G401.6 (cell line): ENCODE measurements around the gene OVCA2.

Experiments used
- FAIRE-seq: peaks from 2 replicates; lab custom pipeline; 2012; peaks lifted over from hg19 to GRCh38; lab: Jason Lieb, UNC

Gene OVCA2

DNA sequence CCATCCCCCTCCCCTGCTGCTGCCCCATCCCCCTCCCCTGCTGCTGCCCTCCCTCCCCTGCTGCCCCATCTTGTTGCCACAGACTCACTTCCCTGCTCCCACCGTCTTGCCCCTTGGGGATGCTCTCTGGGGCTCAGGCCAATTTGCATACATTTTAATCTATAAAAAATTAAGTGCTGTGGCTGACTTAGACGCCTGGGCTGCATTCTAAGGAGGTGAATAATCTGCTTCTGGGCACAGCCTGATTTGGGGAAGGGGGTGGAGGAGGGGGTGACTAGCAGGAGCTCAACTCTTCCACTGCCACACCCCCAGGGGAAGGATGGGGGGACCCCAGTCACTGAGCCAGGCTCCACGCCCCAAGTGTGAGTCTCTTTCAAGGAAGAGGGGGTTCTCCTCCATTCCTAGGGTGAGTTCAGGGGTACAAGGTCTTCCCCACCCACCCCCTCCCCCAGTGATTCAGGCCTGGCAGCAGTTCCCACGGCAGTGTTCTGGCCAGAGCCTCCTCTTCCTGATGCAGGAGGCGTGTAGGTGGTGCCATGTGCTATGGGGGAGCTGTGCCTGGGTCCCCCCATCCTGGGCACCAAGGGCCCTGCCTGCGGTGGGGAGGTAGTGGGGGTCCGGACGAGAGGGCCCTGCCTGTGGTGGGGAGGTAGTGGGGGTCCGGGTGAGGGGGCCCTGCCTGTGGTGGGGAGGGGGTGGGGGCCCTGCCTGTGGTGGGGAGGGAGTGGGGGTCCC is 6.8 kb upstream of the OVCA2 start:
- no peak for FAIRE-seq

DNA sequence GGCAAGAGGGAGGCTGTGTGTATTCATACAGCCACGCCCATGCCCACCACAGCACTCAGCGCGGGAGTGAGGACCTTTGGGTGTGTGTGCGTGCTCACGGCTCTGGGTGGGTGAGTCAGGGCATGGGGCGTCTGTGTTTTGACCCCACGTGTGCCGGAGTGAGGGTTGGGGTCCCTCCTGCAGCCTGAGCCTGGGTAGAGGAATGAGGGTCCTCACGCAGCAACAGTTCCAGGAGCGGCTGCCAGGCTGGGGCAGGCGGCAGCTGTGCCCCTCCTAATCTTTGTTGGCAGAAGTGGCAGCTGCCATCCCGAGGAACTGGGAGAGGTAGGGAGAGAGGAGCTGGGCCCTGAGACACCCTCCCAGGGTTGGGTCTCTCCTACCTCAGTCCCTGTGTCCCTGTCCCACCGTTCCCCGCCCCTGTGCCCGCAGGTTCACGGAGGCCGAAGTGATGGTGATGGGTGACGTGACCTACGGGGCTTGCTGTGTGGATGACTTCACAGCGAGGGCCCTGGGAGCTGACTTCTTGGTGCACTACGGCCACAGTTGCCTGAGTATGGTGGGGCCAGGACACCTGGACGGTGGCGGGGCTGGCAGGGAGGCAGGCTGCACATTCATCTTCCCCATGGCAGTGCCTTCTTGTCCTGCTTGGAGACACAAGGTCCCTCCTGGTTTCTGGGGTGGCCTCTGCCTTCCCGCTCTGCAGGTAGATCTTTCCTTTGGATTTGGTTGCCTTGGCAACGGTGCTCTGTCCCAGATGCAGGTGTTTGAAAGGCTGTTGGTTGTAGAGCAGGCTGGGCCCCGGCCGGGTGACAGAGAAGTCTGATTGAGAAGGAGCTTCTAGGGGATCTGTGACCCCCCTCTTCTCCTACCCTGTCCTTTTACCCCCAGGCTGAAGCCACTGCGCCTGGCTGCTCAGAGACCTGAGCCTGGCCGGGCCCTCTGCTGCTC is 6.0 kb upstream of the OVCA2 start:
- FAIRE-seq: no peak

DNA sequence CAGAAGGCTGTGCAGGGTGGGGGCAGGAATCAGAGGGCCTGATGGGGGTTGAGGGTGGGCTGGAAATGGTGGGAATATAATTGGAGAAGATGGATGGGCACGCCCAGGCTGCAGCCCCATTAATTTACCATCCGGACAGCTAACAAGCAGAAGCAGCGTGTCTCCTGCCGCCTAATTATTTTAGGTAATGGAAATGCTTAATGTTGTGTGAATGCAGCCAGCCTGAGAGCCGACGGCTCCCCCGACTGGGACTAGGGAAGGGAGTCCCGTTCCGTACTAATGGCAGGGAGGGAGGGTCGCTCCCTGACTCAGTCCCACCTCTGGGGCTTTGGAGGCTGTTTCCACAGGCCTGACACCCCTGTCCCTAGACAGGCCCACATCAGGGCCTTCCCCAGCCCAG is 4.7 kb upstream of the OVCA2 start:
- FAIRE-seq: no peak

DNA sequence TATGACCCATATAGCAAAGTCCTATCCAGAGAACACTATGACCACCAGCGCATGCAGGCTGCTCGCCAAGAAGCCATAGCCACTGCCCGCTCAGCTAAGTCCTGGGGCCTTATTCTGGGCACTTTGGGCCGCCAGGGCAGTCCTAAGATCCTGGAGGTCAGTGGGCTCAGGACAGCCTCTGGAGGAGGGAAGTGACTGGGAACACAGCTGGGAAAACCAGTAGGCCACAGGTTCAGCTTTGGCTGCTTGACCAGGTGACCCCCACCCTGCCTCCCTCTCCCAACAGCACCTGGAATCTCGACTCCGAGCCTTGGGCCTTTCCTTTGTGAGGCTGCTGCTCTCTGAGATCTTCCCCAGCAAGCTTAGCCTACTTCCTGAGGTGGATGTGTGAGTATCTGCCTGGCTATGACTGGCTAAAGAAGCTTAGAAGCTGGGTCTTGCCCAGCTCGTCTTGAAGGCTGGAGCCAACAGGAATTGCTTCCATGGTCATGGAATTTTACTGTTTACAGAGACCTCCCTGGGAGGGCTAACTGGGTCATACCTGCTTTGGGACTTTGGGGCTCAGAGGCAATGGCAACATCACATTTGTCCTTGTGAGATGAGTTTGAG is 1.5 kb upstream of the OVCA2 start:
- FAIRE-seq: no peak

DNA sequence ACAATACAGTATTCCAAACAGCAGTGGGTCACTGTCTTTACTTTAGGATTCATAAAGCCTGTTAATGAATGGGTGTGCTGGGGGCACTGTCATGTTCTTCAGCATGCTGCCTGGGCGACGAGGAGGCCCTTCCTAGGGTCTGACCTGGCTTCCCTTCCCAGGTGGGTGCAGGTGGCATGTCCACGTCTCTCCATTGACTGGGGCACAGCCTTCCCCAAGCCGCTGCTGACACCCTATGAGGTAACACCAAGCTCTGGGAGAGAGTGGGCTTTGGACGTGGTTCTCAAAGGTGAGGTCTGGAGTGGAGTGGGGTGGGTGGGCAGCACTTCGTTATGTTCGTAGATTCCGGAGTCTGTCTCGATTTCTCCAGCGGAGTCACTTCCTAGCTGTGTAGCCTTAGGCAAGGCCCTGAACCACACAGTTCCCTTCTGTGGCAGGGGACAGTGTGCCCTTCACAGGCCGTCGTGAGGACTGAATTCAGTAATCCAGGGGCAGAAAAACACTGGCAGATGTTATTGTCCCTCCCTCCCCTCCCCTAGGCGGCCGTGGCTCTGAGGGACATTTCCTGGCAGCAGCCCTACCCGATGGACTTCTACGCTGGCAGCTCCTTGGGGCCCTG is 771 bp upstream of the OVCA2 start:
- FAIRE-seq: no peak

DNA sequence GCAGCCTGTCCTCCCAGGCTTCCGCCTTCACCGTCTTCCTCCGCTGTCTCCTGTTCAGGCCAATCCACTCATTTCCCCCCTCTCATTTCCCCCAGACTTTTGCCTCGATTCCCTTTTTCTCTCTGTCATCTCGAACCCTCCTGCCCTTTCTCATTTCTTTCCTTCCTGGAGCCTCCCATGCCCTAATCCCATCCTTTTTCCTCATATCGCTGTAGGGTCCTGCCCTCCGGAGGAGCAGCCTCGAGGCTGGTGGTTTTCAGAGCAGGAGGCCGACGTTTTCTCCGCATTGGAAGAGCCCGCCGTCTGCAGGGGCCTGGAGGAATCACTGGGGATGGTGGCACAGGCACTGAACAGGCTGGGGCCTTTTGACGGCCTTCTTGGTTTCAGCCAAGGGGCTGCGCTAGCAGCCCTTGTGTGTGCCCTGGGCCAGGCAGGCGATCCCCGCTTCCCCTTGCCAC is 597 bp downstream of the OVCA2 start:
- no peak for FAIRE-seq

DNA sequence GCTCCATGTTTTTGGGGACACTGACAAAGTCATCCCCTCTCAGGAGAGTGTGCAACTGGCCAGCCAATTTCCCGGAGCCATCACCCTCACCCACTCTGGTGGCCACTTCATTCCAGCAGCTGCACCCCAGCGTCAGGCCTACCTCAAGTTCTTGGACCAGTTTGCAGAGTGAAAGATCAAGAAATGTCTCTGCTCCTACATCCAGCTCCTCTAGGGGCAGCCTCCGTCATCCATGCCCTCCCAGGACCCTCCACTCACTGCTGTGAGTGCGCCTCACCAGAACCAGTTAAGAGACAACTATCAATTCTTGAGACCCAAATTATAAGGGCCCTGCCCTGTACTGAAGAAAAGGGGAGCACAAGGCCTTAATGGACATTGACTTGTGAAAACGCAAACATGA is 1.1 kb downstream of the OVCA2 start:
- no peak for FAIRE-seq

DNA sequence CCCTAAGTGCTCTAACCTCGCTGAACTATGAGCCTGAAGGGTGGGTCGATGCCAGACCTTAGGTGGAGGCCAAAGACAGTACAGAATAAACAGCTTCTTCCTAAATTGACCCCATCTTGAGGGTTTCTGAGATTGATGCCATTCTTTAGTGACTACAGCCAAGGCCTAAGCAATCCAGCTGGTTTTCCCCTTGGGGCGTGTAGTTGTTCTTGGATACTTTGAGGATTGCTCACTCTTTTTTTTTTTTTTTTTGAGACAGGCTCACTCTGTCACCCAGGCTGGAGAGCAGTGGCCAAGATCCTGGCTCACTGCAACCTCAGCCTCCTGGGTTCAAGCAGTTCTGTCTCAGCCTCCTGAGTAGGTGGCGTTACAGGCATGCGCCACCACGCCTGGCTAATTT is 2.0 kb downstream of the OVCA2 start:
- FAIRE-seq: peak; percentile 84

DNA sequence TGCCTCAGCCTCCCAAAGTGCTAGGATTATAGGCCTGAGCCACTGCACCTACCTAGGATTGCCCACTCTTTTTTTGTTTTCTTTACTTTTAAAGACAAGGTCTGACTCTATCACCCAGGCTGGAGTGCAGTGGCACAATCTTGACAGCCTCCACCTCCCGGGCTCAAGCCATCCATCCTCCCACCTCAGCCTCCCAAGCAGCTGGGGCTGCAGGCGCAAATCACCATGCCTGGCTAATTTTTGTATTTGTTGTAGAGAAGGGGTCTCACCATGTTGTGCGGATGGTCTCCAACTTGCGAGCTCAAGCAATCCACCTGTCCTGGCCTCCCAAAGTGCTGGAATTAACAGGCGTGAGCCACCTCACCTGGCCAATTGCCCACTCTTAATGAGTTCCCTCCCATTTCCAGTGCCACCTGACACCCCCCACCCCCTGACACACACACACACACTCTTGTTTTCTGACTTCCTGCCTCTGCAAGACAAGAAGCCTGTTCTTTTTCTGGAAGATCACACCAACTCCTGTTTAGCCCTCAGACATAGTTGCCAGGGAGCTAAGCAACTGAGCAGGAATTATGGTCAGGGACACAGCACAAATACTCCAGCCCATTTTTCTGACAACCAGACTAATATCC is 2.6 kb downstream of the OVCA2 start:
- no peak for FAIRE-seq

DNA sequence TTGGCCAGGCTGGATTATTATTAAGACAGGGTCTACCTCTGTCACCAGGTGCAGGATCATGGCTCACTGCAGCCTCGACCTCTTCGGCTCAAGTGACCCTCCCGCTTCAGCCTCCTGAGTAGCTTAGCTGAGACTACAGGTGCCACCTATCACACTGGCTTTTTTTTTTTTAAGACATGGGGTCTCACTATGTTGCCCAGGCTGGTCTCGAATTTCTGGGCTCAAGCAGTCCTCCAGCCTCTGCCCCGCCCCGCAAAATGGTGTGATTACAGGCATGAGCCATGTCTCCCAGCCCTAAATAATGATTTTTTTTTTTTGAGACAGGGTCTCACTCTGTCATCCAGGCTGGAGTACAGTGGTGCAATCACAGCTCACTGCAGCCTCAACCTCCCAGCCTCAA is 5.8 kb downstream of the OVCA2 start:
- no peak for FAIRE-seq

DNA sequence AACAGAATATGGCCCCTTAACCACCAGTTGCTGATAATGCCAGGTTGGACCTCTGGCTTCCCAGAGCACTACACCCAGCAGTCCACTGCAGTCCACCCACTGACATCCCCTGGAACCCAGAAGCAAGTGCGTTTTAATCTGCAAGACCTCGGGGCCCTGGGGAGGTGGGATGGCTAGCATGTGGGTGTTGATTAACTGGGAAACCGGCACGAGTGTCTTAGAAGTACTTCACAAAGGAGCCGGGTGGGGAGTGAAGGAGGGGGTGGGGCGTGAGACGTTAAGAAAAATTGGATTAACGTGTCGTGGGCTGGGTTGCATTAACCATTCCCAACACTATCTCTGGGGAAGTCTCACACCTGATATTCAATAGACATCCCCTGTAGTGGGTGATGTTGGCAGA is 7.0 kb downstream of the OVCA2 start:
- FAIRE-seq: no peak

DNA sequence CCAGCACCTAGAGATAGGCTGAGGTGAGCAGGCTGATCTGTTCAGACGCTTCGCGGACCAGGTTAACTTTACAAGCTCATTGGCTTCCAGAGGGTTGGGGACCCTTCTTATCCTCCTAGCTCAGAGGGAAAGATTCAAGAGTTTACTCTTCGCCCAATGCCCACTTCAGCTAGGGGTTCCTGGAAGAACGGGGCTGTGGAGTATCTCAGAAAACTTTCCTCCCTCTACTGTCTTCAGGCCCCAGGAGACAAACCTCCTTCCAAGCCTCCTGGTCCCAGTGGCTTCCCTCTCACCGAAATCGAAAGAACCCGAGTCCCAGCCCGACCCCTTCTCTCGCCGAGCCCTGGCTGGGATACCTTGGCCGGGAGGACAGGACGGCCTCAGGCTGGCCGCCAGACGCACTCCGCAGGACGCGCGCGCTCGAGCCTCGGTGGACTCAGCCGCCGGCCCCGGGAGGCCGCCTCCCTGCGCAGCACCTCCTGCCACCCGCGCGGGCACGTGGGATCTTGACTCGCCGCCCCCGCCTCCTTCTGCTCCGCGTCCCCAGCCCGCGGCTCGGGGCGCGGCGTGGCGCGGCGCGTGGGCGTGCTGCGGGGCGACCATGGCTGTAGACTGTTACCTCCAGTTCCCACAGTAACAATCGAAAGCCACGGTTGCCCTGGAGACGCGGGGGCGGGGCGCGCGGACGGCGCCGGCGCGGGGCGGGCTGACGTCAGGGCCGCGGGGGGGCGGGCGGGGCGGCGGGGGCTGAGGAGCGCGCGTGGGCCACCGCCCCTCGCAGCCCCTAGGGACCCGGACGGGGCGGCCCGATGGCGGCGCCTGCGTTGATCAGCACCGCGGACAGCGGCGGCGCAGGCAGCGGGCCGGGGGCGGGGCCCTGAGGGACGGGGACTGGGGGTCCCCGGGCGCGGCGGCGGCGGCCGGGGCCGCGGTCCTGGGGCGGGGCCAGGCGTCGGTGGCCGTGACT is 7.8 kb downstream of the OVCA2 start:
- no peak for FAIRE-seq

DNA sequence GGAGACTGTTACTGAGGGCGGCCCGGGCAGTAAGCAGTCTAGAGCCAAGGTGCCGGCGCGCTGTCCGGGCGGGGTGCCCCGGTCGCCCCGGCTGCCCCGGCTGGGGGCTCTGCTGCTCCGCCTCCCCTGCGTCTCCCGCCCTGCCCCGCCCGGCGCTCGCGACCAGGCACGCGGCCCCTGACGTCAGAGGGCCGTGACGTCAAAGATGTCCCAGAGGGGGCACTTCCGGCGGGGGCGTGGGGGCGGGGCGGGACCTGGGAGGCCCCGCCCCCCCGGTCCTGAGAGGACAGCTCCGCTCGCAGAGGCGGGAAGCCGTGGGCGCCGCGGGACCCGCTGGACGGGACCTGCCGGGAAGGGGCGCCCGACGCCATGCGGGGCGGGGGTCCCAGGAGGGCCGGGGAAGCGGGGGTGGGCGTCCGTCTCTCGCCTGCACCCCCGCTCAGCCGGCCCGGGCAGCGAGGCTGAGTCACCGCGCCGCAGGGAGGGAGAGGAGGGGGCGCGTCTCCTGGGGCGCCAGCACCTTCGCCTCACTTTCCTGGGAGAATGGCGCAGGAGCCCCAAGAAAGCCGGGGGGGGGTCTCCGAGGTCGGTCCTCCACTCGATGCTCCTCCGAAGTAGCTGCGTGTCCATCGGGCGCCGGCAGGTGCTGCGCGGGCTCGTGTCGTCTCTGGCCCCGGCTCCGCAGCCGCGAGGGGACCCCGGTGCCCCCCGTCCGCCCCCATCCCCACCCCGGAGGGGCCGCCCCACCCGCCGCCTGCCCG is 8.7 kb downstream of the OVCA2 start:
- FAIRE-seq: no peak

DNA sequence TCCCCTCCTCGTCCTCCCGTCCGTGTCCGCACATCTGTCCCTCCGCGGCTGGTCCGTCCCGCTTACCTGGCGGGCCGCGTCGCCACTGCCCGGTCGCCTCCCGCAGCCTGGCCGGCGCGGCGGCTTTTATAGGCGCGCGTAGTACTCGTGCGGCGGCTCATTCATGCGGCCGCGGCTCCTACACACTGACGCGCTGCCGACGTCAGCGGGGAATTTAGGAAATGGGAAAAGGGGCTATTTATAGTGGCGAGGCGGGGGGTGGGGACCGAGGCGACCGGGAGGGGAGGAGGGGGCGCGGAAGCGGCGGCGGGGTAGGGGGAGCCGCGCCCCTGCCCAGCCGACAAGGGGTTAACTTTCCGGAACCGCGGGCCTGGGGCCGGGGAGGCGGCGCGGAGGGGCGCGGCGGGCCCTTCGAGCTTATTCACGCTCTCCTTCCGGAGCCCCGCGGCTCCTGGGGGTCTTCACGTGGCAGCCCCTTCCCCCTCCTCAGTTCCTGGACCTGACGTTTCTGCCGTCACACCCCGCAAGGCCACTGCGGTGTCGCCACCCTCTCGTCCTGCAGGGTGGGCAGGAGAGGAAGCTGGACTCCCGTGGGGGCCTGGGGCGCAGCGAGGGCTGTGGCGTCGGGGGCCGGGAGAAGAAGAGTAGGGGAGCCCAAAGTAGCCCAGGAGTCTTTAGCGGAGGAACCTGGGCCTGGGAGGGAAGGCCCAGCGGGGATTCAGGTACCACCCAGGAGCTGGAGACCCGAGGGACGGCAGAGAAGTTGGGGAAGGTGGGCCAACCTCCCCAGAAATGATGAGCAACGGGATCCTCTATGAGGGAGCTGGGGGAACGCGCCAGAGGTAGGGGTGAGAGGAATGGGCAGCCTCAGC is 9.5 kb downstream of the OVCA2 start:
- FAIRE-seq: no peak

DNA sequence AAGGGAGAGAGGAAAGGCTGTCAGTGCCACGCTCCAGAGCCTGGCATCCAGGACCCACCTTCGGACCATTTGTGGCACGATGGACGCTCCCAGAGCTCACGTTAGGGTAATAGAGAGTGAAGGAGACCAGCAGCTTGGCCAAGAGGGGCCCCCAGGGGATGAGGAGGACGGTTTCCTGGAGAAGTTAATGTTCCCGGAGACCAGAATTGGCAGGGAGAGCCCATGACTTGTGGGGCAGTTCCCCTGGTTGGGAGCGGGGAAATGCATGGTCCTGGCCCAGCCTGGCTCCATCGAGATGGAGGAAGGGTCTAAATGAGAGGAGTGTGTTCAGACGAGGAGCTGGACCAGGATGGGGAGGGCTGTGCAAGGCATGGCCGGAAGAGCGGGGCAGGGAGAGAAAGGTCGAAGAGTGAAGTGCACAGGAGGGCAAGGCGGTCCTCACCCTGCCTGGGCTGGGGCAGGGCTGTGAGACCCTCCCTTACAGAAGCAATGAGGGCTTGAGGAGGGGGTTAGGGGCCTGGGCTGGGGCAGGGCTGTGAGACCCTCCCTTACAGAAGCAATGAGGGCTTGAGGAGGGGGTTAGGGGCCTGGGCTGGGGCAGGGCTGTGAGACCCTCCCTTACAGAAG is 10.2 kb downstream of the OVCA2 start:
- FAIRE-seq: no peak

DNA sequence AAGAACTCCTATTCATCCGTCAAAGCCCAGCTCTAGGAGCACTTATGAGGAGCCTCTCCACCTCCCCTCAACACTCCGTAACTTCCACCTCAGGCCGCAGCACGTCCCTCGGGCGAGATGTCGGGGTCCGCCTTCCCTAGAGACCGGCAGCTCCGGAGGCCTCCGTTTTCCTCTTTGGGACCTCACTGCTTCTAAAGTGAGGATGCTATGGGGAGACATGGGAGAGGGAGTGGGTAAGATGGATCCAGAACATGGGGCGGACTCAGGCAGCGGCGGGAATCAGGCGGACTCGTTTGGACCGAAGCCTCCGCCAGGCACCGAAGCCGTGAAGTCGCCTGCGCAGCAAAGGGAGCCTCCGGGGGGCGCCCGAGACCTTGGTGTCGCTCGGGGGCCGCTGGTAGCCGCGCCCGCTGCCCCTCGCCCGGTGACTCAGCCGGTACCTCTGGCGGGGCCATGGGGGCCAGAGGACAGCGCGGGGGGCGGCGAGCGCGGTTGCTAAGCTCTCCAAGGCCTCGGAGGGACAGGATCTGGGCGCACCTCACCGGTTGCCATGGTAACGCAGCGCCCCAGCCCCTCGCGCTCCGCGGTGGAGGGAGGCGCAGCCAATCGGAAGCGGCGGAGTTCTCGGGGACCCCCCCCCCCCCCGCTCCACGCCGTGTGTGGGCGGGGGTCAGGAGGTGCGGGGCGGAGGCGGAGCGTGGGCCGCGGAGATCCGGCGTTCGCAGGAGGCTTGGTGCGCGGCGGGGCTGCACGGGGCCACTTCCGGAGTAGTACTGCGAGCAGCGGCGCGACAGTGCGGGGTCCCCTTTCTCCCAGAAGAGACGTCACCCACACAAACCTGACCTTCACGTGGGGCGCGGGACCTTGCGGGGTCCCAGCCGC is 11.8 kb downstream of the OVCA2 start:
- peak; percentile 93 for FAIRE-seq

DNA sequence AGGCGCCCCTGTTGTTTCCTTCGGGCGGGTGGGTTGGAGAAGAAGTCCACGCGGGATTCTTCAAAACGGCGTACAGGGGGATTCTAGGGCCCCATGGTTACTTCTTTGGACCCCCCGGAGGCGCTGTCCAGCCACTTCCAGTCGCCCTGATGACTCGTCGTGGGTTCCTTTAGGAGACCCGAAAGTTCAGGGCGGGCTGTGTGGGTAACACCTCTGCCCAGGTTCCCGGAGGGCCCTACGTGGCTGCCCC is 12.4 kb downstream of the OVCA2 start:
- no peak for FAIRE-seq
